GM21515 (cell line): ENCODE measurements around the gene SETD6.
"Not testable (repeated sequence)": the region's sequence is repeated elsewhere in the genome, so short reads cannot be mapped to it uniquely, and the experiment has no call there.

Experiments
- ATAC-seq: cut with Tn5 transposase; IDR thresholded peaks from one replicate; pipeline ENCODE4 v1.9.1; 2021; ENCODE audit not compliant: unreplicated experiment

SETD6 gene

GRCh38 chr16:58537124-58537906 is 22.0 kb downstream of the SETD6 start:
- no peak for ATAC-seq

GRCh38 chr16:58541711-58542110 is 26.4 kb downstream of the SETD6 start:
- no peak for ATAC-seq

- ATAC-seq: no peak
Measured at GRCh38 chr16:58542291-58542690, 27.0 kb downstream of the SETD6 start.

- ATAC-seq: no peak
Measured at GRCh38 chr16:58543685-58544084, 28.4 kb downstream of the SETD6 start.

- no peak for ATAC-seq
Measured at GRCh38 chr16:58548378-58548777, 33.1 kb downstream of the SETD6 start.

- no peak for ATAC-seq
Measured at GRCh38 chr16:58551496-58551895, 36.2 kb downstream of the SETD6 start.

GRCh38 chr16:58556678-58557077 is 41.4 kb downstream of the SETD6 start:
- no peak for ATAC-seq

GRCh38 chr16:58563235-58563634 is 47.9 kb downstream of the SETD6 start:
- no peak for ATAC-seq

- no peak for ATAC-seq
Measured at GRCh38 chr16:58563775-58564174, 48.5 kb downstream of the SETD6 start.

GRCh38 chr16:58565697-58566096 is 50.4 kb downstream of the SETD6 start:
- ATAC-seq: not testable (repeated sequence)
